Coronary artery (tissue), 2 donors: ENCODE data around the gene C4orf51.

Source experiments
- DNase-seq: peaks from one replicate; pipeline ENCODE4 v3.0.0-alpha.2; 2017; ENCODE audit warnings: low spot score
- H3K27ac ChIP-seq, 2 donors: fragments of 200-600 bp; sonication (generic); one replicate each; pipeline ENCODE4 v1.5.1; 2016 to 2019
- H3K4me3 ChIP-seq: fragments of 200-600 bp; sonication (generic); 2 replicates; pipeline ENCODE4 v1.5.1; 2016; ENCODE audit warnings: mild to moderate bottlenecking, moderate library complexity
- CTCF ChIP-seq: fragments of 200-600 bp; sonication (generic); IDR thresholded peaks from one replicate; pipeline ENCODE4 v1.5.1; 2019; ENCODE audit warnings: antibody characterized with exemption

C4orf51 gene

DNA sequence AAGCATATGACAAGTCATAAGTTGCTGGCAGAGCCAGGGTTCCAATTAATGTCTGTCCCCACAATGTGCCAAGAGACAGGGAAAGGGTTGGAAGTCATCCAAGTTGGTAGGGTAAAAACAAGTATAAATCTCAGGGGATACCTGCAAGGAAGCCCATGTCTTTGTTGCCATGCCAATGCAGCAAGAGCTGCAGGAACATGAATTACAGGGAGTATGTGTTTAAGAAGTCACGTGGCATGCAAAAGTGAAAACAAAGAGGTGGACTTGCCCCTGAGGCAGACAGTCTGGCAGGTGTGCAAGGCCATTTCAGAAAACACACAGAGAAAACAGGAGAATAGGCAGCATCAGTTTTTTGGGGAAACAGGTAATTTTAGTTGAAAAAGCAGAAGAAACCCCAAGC lies 29.4 kb downstream of the C4orf51 start:
- H3K27ac ChIP-seq: no peak overlapping the region
- H3K4me3 ChIP-seq: no peak overlapping the region
- no peak for TF ChIP-seq CTCF
- no peak for DNase-seq

DNA sequence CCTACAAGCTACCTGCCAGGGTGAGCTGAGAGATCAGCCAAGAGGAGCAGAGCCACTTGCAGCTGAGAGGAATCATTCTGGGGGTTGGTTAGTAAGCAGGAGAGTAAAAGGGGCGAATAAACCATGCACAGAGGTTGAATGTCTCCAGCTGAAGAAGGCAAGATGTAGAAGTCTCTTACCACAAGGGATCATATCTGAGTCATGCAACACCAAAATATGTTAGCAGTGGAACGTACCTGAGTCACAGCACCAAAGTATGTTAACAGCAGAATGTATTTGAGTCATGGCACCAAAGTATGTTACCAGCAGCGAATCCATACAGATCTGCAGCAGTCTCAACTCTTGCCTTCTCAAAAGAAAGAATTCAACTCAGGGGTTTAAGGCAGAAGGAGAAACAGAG lies 29.9 kb downstream of the C4orf51 start:
- no peak overlapping the region for H3K4me3 ChIP-seq
- H3K27ac ChIP-seq: no peak overlapping the region
- no peak for TF ChIP-seq CTCF
- DNase-seq: no peak

- Histone ChIP-seq H3K27ac (no peak overlapping the region), H3K4me3 (no peak overlapping the region)
- DNase-seq: no peak
- TF ChIP-seq CTCF: no peak
These were observed 36.3 kb downstream of the C4orf51 start for GRCh38 chr4:145716200-145716599.

GRCh38 chr4:145716661-145717200 lies 36.8 kb downstream of the C4orf51 start:
- no peak overlapping the region for H3K27ac ChIP-seq
- no peak overlapping the region for H3K4me3 ChIP-seq
- no peak for DNase-seq
- no peak for TF ChIP-seq CTCF

- TF ChIP-seq CTCF: no peak
- no peak for DNase-seq
- Histone ChIP-seq H3K4me3 (no peak overlapping the region), H3K27ac (no peak overlapping the region)
These were observed 40.0 kb downstream of the C4orf51 start for GRCh38 chr4:145719752-145720624.

GRCh38 chr4:145720656-145721055 lies 40.7 kb downstream of the C4orf51 start:
- no peak for TF ChIP-seq CTCF
- Histone ChIP-seq H3K27ac (no peak overlapping the region), H3K4me3 (no peak overlapping the region)
- DNase-seq: no peak

- TF ChIP-seq CTCF: no peak
- no peak for DNase-seq
These were observed 42.6 kb downstream of the C4orf51 start for GRCh38 chr4:145722561-145722960.

More at GRCh38 chr4:145722561-145722960, 42.6 kb downstream of the C4orf51 start:
- Histone ChIP-seq H3K4me3 (no peak overlapping the region), H3K27ac (no peak overlapping the region)
